Measurements from ENCODE around the gene TAOK2.

Gene TAOK2

DNA sequence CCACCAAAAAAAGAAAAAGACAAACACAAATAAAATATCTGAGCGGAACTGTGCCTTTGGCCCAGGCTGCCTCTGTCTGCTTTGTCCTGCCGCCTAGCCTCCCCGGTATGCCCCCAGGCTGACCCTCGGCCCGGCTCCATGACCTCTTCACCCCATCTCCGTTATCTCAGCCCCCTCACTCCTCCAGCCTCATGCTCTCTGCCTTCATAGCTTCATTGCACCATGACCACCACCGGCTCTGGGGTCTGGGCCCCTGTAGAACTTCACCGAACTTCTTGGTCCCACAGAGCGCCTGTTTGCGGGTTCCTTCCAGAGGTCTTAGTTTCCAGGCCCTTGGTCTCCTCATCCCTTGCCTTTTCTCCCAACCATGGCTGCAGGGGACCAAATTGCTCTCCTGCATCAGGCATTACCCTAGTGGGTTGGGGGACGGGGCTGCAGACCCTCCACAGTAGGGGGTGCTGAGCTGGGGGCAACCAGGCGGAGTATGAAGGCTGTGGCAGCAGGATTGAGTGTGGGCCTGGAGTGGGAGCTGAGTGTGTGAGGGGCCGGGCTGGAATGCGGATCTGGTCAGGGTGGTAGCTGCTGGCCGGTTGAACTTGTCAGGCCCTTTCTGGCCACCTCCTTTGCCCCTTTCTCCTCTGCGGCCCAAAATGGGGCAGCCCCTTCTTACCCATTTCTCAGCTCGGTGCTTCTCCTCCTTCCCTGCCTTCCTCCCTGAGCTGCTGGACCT is 14.8 kb downstream of the TAOK2 start:
- DNase-seq, result no peak

DNA sequence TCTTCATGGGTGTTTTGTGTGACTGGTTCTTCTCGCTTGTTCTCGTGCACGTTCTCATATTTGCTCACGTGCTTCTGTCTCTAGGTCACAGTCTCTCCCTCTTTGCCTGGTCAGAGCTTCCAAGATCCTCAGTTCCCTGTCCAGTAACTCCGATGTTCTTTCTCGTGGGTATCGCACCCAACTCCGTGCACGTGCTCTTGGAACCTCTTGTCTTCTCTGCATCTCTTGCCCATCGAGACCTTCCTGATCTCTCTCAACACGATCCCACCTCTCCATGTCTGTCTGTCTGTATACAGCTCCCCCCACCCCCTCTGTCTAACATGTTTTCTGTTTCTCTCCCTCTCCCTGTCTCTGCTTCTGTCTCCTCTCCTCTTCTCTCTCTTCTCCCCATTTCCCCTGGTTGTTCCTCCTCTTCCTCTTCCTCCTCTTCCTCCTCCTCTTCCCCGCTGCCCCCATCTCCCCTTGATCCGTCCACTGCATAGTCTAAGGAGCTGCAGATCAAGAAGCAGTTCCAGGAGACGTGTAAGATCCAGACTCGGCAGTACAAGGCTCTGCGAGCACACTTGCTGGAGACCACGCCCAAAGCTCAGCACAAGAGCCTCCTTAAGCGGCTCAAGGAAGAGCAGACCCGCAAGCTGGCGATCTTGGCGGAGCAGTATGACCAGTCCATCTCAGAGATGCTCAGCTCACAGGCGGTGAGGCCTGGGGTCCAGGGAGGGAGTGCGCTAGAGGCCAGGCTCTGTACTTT is 15.6 kb downstream of the TAOK2 start:
- no peak for DNase-seq

DNA sequence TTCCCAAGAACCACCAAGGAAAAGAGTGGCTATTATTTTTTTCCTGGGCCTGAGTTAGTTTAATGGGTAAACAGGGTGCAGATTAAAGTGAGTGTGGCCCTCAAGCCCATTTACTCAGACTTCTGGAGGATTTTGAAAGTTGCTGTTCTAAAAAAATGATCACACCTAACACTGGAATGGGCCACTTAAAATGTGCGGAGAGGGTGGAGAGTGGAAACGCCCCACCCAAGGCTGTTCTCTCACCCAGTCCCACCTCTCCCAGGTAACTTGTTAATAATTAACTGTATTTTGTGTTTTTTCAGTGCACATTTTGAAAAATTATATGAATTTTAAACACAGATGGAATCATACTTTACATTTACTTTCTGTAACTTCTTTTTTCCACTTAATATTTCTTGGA is 16.4 kb downstream of the TAOK2 start:
- no peak for DNase-seq

DNA sequence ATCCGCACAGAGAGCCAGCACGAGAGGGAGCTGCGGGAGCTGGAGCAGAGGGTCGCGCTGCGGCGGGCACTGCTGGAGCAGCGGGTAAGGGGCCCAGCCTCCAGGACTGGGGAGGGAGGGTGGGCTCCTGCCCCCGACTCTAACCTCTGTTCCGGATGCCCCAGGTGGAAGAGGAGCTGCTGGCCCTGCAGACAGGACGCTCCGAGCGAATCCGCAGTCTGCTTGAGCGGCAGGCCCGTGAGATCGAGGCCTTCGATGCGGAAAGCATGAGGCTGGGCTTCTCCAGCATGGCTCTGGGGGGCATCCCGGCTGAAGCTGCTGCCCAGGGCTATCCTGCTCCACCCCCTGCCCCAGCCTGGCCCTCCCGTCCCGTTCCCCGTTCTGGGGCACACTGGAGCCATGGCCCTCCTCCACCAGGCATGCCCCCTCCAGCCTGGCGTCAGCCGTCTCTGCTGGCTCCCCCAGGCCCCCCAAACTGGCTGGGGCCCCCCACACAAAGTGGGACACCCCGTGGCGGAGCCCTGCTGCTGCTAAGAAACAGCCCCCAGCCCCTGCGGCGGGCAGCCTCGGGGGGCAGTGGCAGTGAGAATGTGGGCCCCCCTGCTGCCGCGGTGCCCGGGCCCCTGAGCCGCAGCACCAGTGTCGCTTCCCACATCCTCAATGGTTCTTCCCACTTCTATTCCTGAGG is 17.4 kb downstream of the TAOK2 start:
- DNase-seq, result no peak

DNA sequence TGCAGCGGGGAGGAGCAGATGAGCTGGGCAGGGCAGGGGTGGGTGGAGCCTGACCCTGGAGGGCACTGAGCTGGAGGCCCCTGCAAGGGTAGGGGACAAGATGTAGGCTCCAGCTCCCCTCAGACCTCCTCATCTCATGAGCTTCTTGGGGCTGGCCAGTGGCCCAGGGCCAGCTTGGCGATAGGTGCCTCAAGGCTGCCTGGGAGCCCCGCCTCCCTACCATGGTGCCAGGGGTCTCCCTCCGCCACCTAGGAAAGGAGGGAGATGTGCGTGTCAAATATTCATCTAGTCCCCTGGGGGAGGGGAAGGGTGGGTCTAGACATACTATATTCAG is 17.9 kb downstream of the TAOK2 start:
- no peak for DNase-seq

DNA sequence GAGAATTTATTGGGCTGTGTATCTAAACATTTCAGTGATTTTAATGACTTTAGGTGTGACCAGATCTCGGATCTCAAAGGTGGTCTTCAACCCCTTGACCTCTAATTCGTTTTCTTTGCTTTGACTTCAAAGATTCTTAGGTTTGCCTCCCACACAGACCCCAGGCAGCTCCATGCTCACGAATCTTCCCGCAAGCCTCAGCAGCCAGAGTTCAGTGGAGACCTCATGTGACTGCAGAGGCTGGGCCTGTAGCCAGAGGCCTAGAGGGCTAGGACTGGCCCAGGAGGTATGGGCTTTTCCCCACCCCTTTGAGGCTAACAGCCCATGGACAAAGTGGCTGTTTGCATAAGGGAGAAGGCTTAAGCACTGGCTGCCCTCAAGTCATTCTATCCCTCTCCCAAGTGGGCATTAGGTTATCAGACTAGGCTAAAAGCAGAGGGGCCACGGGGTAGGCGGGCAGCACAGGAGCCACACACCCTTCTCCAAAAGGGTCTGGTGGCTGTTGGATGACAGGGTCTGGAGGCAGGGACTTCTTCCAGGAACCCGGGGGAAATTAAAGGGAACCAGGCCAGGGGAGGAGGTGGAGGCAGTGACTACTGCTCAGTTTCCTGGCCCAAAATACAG is 18.8 kb downstream of the TAOK2 start:
- DNase-seq, result no peak

DNA sequence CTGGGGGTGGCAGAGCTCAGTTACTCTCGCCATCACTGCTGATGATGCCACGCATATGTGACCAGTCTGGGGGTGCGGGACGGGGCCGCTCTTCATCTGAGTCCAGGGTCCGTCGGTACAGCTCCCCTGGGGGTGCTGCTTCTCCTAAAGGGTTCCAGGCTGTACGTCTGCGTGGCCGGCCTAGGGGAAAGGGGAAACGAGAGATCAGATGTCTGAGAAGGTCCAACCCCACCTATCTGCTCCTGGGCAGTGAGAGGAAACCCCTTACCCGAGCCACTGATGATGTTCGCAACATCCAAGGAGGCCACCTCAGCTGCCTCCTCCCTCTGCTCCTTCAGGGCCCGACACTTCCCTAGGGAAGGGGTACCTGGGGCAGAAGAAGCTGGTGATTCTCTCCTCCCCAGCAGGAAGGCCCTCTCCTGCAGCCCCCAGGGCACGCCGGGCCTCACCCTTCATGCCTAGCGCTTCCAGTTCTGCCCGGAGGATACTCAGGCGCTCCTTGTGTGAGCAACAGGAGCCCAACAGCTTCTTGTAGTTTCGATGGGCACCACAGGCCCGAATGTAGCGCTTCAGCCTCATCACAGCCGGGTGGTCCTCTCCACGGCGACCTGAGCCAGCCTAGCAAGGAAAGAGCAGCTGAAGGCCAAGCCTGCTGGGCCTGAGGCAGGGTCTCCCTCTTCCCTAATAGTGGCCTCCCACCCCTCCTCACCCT is 19.7 kb downstream of the TAOK2 start:
- no peak for DNase-seq

DNA sequence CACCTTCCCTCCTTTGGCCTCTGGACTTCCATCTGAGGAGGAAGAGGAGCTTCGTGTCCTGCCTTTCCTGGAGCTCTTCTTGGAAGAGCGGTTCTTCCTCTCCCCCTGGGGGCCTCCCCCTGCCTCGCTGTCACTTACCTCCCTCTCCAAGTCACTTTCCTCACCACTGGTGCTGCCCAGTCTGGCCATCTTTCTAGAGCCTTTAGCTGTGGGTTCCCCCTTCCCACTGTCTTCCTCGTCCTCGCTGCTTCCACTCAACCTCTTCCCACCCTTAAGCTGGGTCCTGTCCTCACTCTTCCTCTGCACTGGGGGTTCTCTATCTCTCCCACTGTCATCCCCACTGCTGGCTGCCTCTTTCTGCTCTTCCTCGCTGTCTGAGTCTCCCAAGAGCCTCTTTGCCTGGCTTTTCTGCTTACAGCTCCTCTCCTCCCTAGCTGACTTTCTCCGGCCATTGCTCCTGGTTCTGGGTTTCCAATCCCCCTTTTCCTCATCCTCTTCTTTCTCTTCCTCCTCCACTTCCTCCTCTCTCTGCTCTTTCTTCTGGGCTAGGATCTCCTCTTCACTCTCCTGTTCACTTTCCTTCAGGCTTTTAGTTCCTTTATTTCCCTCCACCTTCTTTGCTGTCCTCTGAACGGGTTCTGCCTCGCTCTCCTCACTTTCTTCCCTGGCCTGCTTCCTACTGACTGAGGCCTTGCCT is 20.4 kb downstream of the TAOK2 start:
- DNase-seq, result no peak

DNA sequence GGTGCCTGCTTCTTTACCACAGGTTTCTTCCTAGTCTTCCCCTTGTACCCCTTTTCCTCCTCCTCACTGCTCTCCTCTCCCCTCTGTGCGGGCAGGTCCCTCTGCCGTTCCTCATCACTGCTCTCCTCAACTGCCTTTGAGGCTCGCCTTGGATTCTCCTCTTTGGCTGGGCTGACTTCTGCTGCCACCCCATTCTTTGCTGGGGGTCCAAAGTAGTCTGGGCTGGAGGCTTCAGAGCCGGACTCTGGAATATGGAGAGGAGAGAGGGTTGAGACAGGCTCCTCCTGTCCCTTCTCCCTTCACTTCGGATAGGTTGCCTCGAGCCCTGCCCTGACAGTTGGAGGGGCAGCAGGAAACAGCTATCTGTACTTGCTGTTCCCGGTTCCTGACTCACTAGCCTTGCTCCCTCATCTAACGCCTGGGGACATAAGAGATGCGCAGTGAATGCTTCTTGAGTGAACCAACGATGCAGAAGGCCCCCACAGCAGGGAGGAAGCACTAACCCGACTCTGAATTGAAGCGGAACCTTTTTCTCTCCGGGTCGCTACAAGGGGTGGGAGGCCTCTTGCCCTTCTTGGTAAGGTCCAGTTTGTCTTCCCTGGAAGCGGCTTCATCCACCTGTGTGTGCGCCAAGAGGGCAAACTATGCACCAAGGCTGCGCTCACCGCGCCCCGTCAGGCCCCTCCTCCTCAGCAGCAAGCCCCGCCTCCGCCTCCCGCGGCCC is 21.1 kb downstream of the TAOK2 start:
- DNase-seq, result no peak

DNA sequence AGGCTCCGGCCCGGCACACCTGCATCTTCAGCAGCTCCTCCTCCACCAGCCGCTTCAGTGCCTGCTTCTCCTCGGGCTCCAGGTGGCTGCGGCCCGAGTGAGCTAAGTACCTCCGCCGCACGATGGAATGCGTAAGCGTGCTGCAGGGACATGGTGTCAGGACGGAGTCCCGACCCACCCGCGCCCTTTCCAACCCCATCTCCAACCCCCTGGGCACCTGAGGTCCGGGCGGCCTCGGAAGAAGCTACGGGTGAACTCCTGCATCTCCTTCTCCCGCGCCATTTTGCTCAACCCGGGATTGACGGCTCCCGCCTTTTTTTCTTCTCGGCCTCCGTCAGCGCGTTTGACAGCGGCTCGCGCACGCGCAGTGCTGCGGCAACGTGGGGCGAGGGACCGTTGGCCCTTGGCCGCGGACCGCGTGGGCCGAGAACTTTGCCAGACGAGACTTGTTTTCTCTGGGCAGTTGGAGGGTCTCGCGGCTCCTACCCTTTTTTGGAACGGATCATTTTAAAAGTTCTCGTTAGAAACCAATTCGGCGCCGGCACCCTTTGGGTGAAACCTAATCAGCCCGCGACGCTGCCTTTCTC is 21.7 kb downstream of the TAOK2 start, which contains the start of gene HIRIP3:
HIRIP3 (minus strand) TSS at position 294 of the 587 bp plus-strand sequence; CDS start at position 282, 12 bp downstream.
- DNase-seq, result peak; percentile 88

DNA sequence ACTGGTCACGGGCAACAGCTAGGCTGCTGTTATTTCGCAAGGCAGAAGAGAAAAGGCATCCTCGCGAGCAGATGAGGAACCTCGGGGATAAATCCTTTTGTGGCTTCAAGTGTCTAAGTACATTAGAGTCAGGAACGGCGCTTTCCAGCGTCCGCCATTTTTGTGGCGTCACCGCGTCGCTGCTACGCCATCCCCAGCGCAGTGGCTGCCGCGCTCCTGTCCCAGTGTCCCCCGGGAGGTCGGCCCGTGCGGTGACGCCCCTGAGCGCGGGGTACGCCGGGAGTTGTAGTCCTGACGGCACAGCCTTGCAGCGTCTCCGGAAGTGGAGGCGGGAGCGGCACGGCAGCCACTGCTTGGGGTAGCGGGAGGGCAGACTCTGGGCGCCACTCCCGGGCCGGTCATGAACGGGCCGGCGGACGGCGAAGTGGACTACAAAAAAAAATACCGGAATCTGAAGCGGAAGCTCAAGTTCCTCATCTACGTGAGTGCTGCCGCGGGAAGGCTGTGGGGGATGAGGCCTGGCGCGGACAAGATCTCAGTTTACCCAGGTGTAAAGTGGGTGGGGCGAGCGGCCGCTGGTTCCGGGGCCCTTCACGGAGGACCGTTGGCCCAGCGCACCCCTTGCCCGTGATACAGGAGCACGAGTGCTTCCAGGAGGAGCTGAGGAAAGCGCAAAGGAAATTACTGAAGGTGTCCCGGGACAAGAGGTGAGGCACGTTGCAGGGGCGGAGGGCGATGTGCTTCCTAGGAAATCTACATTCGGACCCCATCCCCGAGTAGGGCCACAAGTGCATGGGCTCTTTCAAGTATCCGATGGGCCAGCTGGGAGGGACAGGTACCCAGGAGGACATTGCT is 22.5 kb downstream of the TAOK2 start, which contains the start of gene INO80E:
INO80E (plus strand) TSS at position 331 of the 855 bp plus-strand sequence; CDS start at position 401, 70 bp downstream.
- DNase-seq, result peak; percentile 98

DNA sequence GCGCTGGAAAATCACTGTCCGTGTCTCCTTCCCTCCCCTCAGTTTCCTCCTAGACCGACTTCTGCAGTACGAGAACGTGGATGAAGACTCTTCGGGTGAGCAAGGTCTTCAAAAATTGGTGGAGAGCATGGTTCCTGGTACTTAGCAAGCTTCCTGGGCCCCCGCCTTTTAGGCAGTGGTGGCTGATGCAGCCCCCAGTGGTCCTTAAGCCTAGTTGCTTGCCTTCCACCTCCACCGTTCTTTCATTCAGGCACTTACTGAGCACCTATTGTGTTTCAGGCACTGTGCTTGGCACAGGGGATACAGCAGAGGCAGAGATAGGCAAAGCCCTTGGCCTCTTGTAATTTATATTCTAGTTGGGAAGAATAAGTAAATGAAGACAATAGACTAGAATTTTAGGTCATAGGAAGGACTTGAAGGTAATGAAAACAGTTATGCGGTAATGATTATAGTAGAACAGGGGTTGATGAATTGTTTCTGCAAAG is 23.1 kb downstream of the TAOK2 start:
- no peak for DNase-seq

DNA sequence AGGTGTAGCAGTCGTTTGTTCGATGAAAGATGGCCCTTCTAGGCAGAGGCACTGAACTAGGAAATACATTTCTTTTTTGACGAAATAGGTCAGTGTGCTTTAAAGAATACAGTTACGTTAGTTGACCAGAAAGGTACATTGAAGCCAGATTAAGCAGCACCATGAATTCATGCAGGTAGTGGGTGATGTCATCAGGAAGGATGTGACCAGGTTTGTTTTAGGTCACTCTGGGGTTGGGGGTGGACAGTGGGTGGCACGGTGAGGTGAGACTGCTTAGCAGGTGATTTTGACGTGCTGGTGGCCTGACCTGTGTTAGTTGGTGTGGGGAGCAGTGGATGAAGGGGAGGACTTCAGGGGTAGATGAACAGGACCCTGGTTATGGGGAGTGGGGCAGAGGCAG is 25.9 kb downstream of the TAOK2 start:
- DNase-seq, result no peak

DNA sequence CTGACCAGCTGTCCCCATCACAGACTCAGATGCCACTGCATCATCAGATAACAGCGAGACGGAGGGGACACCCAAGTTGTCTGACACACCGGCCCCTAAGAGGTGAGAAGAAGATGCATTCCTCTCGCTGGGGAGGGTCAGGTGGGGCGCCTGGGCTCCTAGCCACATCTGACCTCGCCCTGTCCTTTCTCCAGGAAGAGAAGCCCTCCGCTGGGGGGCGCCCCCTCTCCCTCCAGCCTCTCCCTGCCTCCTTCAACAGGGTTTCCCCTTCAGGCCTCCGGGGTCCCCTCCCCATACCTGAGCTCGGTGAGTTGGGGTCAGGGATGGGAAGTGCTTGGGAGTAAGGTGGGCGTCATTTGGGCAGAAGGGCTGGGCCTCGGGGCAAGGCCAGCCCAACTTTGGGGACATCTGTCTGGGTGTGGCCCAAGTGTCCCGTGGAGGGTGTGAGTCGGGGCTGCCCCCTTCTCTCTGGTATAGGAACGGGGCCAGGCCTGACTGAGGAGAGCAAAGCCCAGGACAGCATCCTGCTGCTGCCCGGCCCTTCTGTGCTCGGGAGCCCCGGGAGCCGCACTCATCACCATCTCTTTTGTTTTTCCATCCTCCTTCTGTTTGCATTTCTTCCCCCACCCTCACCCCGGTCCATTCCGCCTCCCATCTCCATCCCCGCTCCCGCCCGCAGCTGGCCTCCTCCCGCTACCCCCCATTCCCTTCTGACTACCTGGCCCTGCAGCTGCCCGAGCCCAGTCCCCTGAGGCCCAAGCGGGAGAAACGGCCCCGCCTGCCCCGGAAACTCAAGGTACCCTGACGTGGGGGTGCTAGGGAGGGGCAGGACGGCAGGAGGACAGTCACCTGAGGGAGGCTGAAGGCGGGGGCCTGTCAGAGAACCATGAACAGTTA is 27.3 kb downstream of the TAOK2 start:
- no peak for DNase-seq

DNA sequence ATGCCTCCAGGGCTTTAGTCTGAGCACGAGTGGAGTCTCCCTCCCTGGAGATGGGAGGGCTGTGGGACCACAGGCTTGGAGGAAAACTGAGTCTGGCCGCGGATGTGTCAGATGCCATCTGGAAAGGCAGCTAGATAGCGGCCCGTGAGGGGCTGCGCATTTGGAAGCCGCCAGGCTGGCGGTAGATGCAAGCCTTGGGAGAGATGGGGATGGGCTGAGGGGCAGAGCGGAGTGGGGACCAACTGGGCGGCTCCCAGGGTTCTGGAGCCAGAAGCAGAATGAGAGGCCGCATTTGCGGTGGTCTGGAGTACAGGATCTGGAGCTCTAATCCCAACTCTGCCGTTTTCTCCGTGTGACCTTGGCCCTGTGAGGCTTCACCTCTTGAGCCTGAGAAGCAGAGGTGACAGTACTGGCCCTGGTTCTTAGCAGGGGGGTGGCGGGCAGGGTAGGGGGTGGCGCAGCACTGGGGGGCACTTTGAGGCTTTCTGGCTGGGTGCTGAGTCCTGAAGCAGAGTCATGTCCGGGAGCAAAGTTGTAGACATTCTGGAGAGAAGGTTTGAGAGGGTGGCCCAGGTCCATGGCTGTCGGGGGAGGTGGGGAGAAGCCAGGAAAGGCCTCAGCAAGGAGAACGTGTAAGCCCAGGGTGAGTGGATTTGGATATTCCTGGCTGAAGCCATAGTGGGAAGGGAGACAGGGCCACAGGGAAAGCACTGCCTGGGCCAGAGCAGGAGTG is 29.1 kb downstream of the TAOK2 start:
- no peak for DNase-seq

DNA sequence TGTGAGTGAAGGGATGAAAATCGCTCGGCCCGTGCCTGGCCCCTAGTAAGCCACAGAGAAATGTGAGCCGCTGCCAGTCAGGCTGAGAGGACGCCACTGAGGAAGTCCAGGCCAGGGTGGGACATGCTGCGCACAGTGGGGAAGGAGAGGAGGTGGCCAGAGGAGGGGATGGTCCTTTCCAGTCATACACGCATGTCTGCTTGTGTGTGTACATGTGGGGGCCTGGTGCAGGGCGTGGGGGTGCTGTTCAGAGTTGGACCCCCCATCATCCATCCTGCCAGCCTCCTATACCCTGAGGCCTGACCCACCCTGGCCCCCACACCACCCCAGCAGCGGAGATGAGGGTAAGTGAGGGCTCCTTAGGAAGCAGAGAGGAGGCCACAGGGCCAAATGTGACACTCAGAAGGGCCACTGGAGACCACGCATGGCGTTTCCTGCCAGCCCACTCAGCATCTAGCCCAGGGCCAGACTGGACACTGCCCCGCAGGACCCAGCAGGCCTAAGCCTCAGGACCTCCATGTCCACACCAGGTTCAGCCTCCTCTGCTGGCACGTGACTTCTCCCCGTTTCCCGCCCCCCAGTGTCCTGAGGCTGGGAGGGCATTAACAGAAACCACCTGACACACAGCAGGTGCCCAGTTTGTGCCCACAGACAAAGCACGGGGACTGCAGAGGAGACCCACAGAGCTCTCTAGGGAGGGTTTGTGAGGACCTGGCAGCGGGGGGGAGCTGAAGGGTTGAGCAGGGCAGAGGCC is 30.2 kb downstream of the TAOK2 start:
- DNase-seq, result no peak

DNA sequence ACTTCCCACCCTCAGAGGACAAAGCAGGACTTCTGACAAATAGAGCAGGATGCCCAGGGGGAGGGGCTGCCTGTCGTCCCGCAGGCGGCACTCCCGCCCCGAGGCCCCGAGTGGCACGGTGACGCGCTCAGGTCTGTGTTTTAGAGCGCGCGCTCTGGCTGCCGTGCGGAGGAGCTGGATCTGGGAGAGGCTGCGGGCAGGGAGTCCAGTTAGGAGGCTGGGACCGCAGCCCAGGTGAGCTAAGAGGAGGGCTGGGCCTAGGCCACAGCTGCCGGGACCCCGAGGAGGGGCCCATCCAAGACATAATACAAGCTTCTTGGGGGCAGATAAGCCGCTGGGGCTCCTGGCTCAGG is 30.7 kb downstream of the TAOK2 start:
- no peak for DNase-seq

Data from CD4-positive, alpha-beta T cell treated with Interleukin-12 subunit alpha and Interleukin-12 subunit beta, for 1 hour (primary cell).